Fibroblast of mammary gland (primary cell): Measurements from ENCODE around the gene RMND5B.
A peak's percentile ranks its signal among the peaks of the same experiment; 100 is the strongest.
"Not testable (repeated sequence)": the region's sequence is repeated elsewhere in the genome, so short reads cannot be mapped to it uniquely, and the experiment has no call there.

Experiments
- DNase-seq: peaks from one replicate; pipeline ENCODE4 v3.0.0-alpha.2; 2010; ENCODE audit warnings: low read depth
- H3K4me3 ChIP-seq: 2 replicates; pipeline ENCODE4 v1.5.1; 2011; ENCODE audit warnings: low read depth, mild to moderate bottlenecking, low read length, moderate library complexity; ENCODE audit not compliant: control insufficient read depth
- CTCF ChIP-seq: conservative IDR thresholded peaks from 2 replicates; pipeline ENCODE4 v1.5.1; 2011; ENCODE audit warnings: low read depth, low read length, inconsistent platforms; ENCODE audit not compliant: control insufficient read depth, insufficient read depth

Gene RMND5B

GRCh38 chr5:178130576-178131445, at the start of gene RMND5B:
TSS of gene RMND5B (plus strand) at chr5:178131014. CDS start at chr5:178138120, 7,106 bp downstream.
- peak; percentile 53 for DNase-seq
- TF ChIP-seq CTCF, result no peak
- peak within 1 kb of the TSS; percentile 70 for H3K4me3 ChIP-seq

GRCh38 chr5:178081571-178082243, 49.1 kb upstream of the RMND5B start:
- TF ChIP-seq CTCF, result no peak
- no peak overlapping the region for H3K4me3 ChIP-seq
- DNase-seq, result no peak

GRCh38 chr5:178083922-178084321, 46.9 kb upstream of the RMND5B start:
- TF ChIP-seq CTCF, result no peak
- no peak overlapping the region for H3K4me3 ChIP-seq
- no peak for DNase-seq

GRCh38 chr5:178085316-178085715, 45.5 kb upstream of the RMND5B start:
- H3K4me3 ChIP-seq, result no peak overlapping the region
- TF ChIP-seq CTCF, result no peak
- DNase-seq, result no peak

GRCh38 chr5:178086266-178086665, 44.5 kb upstream of the RMND5B start:
- H3K4me3 ChIP-seq, result no peak overlapping the region
- no peak for DNase-seq
- no peak for TF ChIP-seq CTCF

- not testable (repeated sequence) for DNase-seq, H3K4me3 ChIP-seq
Observed at GRCh38 chr5:178087199-178087598, 43.6 kb upstream of the RMND5B start.

- DNase-seq, result no peak
- no peak overlapping the region for H3K4me3 ChIP-seq
- TF ChIP-seq CTCF, result no peak
Observed at GRCh38 chr5:178090856-178091255, 40.0 kb upstream of the RMND5B start.
